HEK293 (cell line): ENCODE data around the gene NPHP4.

Source experiments
- CTCF ChIP-seq: fragments of 450-650 bp; formaldehyde crosslinking; IDR thresholded peaks from 2 replicates; pipeline ENCODE4 v1.5.1; 2016; ENCODE audit warnings: missing biosample characterization, missing genetic modification characterization
- GLIS1 ChIP-seq: fragments of 450-650 bp; formaldehyde crosslinking; IDR thresholded peaks from 2 replicates; pipeline ENCODE4 v1.5.1; 2016; ENCODE audit warnings: missing biosample characterization, missing genetic modification characterization
- ZBTB1 ChIP-seq: fragments of 450-650 bp; formaldehyde crosslinking; IDR thresholded peaks from 2 replicates; pipeline ENCODE4 v1.5.1; 2016; ENCODE audit warnings: missing biosample characterization, missing genetic modification characterization
- ZBTB7A ChIP-seq: fragments of 450-650 bp; formaldehyde crosslinking; IDR thresholded peaks from 2 replicates; pipeline ENCODE4 v1.5.1; 2016; ENCODE audit warnings: low read depth, missing biosample characterization, missing genetic modification characterization
- ZNF140 ChIP-seq: fragments of 450-650 bp; formaldehyde crosslinking; IDR thresholded peaks from 2 replicates; pipeline ENCODE4 v1.5.1; 2016; ENCODE audit warnings: missing biosample characterization, missing genetic modification characterization
- ZNF211 ChIP-seq: fragments of 450-650 bp; formaldehyde crosslinking; IDR thresholded peaks from 2 replicates; pipeline ENCODE4 v1.5.1; 2016; ENCODE audit warnings: low read depth, missing biosample characterization, missing genetic modification characterization
- ZNF266 ChIP-seq: fragments of 450-650 bp; formaldehyde crosslinking; IDR thresholded peaks from 2 replicates; pipeline ENCODE4 v1.5.1; 2016; ENCODE audit warnings: missing biosample characterization, missing genetic modification characterization, low read depth
- ZNF311 ChIP-seq: fragments of 450-650 bp; formaldehyde crosslinking; IDR thresholded peaks from 2 replicates; pipeline ENCODE4 v1.5.1; 2017; ENCODE audit warnings: missing biosample characterization, missing genetic modification characterization, borderline replicate concordance
- ZNF416 ChIP-seq: fragments of 450-650 bp; formaldehyde crosslinking; IDR thresholded peaks from 2 replicates; pipeline ENCODE4 v1.5.1; 2016; ENCODE audit warnings: missing biosample characterization, missing genetic modification characterization
- ZNF664 ChIP-seq: fragments of 450-650 bp; formaldehyde crosslinking; IDR thresholded peaks from 2 replicates; pipeline ENCODE4 v1.5.1; 2016; ENCODE audit warnings: missing biosample characterization, missing genetic modification characterization
- TF ChIP-seq, protein P1 (sequence below): fragments of 450-650 bp; formaldehyde crosslinking; IDR thresholded peaks from 2 replicates; pipeline ENCODE4 v1.5.1; 2016; ENCODE audit warnings: missing biosample characterization, missing genetic modification characterization, low read depth
- TF ChIP-seq, protein P2 (sequence below): sonication (generic); formaldehyde crosslinking; IDR thresholded peaks from 2 replicates; pipeline ENCODE4 v1.8.1; 2022; ENCODE audit warnings: mild to moderate bottlenecking, moderate library complexity, missing genetic modification reagents

GRCh38 chr1:5815716-5816115 lies 176.5 kb downstream of the NPHP4 start:
- TF ChIP-seq ZNF266 (tag by site-specific recombination) (no peak), GLIS1 (tag by site-specific recombination) (no peak), ZNF311 (no peak), ZBTB1 (tag by site-specific recombination) (no peak), ZNF416 (tag by site-specific recombination) (no peak), CTCF (tag by site-specific recombination) (no peak), ZNF664 (no peak), ZBTB7A (tag by site-specific recombination) (no peak), ZNF211 (tag by site-specific recombination) (no peak), ZNF140 (no peak)
- TF ChIP-seq, protein P1, sequence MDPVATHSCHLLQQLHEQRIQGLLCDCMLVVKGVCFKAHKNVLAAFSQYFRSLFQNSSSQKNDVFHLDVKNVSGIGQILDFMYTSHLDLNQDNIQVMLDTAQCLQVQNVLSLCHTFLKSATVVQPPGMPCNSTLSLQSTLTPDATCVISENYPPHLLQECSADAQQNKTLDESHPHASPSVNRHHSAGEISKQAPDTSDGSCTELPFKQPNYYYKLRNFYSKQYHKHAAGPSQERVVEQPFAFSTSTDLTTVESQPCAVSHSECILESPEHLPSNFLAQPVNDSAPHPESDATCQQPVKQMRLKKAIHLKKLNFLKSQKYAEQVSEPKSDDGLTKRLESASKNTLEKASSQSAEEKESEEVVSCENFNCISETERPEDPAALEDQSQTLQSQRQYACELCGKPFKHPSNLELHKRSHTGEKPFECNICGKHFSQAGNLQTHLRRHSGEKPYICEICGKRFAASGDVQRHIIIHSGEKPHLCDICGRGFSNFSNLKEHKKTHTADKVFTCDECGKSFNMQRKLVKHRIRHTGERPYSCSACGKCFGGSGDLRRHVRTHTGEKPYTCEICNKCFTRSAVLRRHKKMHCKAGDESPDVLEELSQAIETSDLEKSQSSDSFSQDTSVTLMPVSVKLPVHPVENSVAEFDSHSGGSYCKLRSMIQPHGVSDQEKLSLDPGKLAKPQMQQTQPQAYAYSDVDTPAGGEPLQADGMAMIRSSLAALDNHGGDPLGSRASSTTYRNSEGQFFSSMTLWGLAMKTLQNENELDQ (tag by site-specific recombination), result no peak
- TF ChIP-seq, protein P2, sequence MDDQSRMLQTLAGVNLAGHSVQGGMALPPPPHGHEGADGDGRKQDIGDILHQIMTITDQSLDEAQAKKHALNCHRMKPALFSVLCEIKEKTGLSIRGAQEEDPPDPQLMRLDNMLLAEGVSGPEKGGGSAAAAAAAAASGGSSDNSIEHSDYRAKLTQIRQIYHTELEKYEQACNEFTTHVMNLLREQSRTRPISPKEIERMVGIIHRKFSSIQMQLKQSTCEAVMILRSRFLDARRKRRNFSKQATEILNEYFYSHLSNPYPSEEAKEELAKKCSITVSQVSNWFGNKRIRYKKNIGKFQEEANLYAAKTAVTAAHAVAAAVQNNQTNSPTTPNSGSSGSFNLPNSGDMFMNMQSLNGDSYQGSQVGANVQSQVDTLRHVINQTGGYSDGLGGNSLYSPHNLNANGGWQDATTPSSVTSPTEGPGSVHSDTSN (CRISPR knock-in tag), result no peak
